ENCODE results near the gene DNAJA3.

DNAJA3 gene

DNA sequence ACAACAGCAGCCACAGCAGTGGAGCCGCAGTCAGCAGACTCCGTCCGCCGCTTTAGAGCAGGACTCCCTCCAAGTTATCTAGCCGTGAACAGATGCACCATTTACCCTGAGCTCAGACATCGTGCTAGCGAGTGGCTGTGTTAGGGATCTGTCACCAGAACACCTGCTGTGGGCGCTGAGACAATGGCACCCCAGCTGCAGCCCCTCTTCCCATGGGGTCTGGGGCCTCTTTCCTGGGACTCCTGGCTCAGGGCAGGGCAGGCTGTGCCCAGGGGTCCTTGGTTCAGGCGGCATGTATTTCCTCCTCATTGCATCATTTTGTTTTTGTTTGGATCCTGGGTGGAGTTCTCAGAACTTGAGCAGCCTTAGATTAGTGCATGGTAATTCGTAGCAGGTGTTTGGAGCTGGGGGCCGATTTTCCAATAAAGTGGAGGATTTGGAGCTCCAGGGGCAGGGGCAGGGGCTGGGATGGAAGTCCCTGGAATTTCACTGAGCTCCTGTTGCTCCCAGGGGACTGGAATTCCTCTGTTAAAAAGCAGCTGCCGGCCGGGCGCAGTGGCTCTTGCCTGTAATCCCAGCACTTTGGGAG lies 25.4 kb downstream of the DNAJA3 start:
- no peak for TF ChIP-seq CTCF (IDR thresholded peaks at IDR 0.05; ENCODE audit: insufficient read depth, low read length, missing control alignments)
- POLR2A ChIA-PET, result interaction anchor here (1.0 to 1.5 kb wide), 2 partner anchors 13 to 25 kb away, joined by 3 to 5 read pairs; no protein-coding TSS in a partner anchor
- CTCF ChIA-PET, result interaction anchor here (0.6 to 2.4 kb wide), 4 partner anchors 8 to 98 kb away, joined by 3 to 7 read pairs (median 4); no protein-coding TSS in a partner anchor
- no peak overlapping the region for H3K4me3 ChIP-seq (ENCODE audit: low read depth, low read length)
- no peak for DNase-seq (ENCODE audit: low read depth, low spot score)

DNA sequence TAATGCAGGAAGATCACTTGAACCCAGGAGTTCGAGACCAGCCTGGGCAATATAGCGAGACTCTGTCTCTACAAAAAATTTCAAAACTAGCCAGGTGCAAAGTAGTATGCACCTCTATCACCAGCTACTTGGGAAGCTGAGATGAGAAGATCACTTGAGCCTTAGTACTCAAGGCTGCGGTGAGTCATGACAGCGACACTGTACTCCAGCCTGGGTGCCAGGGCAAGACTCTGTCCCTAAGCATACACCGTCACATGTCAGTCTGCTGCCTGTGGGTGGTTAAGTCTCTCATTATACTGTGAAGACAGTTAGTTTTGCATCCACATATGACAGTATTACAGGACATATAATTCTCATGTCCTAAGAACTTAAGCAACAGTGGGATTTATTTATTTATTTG lies 27.0 kb downstream of the DNAJA3 start:
- no peak for DNase-seq (ENCODE audit: low read depth, low spot score)
- no peak for TF ChIP-seq CTCF (IDR thresholded peaks at IDR 0.05; ENCODE audit: insufficient read depth, low read length, missing control alignments)
- CTCF ChIA-PET, result interaction anchor here (1.2 to 2.4 kb wide), 3 partner anchors 16 to 133 kb away, joined by 3 to 7 read pairs (median 3); no protein-coding TSS in a partner anchor

GRCh38 chr16:4454623-4455022 lies 29.0 kb downstream of the DNAJA3 start:
- POLR2A ChIA-PET, result no interaction called here
- no peak overlapping the region for H3K4me3 ChIP-seq (ENCODE audit: low read depth, low read length)
- TF ChIP-seq CTCF (IDR thresholded peaks at IDR 0.05; ENCODE audit: insufficient read depth, low read length, missing control alignments), result no peak
- DNase-seq (ENCODE audit: low read depth, low spot score), result no peak
- CTCF ChIA-PET, result interaction anchor here (0.6 kb wide), 1 partner anchor 24 kb away, joined by 3 read pairs; no protein-coding TSS in a partner anchor

More for the DNA sequence above, 27.0 kb downstream of the DNAJA3 start:
- H3K4me3 ChIP-seq (ENCODE audit: low read depth, low read length), result no peak overlapping the region
- POLR2A ChIA-PET, result interaction anchor here (0.7 to 1.5 kb wide), 2 partner anchors 11 kb away, joined by 4 to 5 read pairs; no protein-coding TSS in a partner anchor

DNA sequence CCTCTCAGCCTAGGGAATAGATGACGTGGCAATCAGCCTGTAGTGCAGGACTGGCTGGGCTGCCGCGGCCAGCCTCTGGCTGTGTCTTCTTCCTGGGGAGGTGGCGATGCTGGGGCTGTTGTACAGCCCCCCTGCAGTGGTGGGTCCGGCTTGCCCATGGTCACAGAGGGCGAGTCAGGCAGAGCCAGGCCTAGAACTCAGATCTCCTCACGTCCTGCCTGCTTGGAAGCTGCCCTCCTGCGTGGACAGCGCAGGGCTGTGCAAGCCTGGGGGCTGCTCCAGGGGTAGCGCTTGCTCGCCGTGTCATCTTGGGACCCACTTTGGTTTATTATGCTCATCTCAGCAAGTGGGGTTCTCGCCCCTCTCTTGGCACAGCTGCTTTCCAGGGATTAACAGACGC lies 29.4 kb downstream of the DNAJA3 start:
- ChIA-PET CTCF (no interaction called here), POLR2A (no interaction called here)
- no peak for DNase-seq (ENCODE audit: low read depth, low spot score)
- no peak overlapping the region for H3K4me3 ChIP-seq (ENCODE audit: low read depth, low read length)
- TF ChIP-seq CTCF (IDR thresholded peaks at IDR 0.05; ENCODE audit: insufficient read depth, low read length, missing control alignments), result no peak

- POLR2A ChIA-PET, result no interaction called here
- no peak for TF ChIP-seq CTCF (IDR thresholded peaks at IDR 0.05; ENCODE audit: insufficient read depth, low read length, missing control alignments)
- CTCF ChIA-PET, result no interaction called here
- DNase-seq (ENCODE audit: low read depth, low spot score), result no peak
- H3K4me3 ChIP-seq (ENCODE audit: low read depth, low read length), result no peak overlapping the region
Measured at GRCh38 chr16:4455951-4456350, 30.3 kb downstream of the DNAJA3 start.

DNA sequence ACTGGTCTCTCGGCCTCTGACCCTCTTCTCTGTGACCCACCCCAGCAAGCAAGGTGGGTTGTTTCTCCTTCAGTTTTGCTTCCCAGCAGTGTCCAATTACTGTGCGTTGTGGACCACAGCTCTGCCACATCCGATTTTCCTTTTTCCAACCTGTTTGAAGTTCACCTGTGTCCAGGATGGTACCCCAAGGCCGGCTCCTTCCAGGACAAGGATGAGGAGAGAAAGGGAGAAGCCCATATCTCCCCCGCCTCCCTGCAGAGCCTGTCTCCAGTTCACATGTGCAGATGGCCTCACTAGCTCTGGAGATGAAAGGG lies 35.2 kb downstream of the DNAJA3 start:
- no peak for TF ChIP-seq CTCF (IDR thresholded peaks at IDR 0.05; ENCODE audit: insufficient read depth, low read length, missing control alignments)
- CTCF ChIA-PET, result no interaction called here
- DNase-seq (ENCODE audit: low read depth, low spot score), result no peak
- POLR2A ChIA-PET, result interaction anchor here (1.1 kb wide), 1 partner anchor 14 kb away, joined by 3 read pairs; the partner anchor contains the start of gene NMRAL1
- no peak overlapping the region for H3K4me3 ChIP-seq (ENCODE audit: low read depth, low read length)

Measured in AG04449 (cell line).